H1 (cell line): ENCODE measurements around the gene SLC25A45. TPM values are rescaled to one million over a fixed set of nuclear protein-coding genes. Genes with fewer than 3 reads are reported as not detected.

Experiments used
- CTCF ChIA-PET: fragments of 300-600 bp; sonication (Branson Sonifier 250); formaldehyde crosslinking; loops from one replicate; lab custom pipeline; 2021; ENCODE audit not compliant: partially characterized antibody; lab: Charles Lee
- POLR2A ChIA-PET: fragments of 300-600 bp; sonication (Branson Sonifier 250); formaldehyde crosslinking; loops from one replicate; lab custom pipeline; 2021; ENCODE audit warnings: inconsistent platforms; ENCODE audit not compliant: partially characterized antibody; lab: Charles Lee
- DNase-seq, 2 experiments: peaks; one replicate each; pipeline versions ENCODE4 v3.0.0 to v3.0.0-alpha.2; 2010 to 2022; ENCODE audit warnings: low spot score in 2 of 2, low read depth in 1 of 2, mixed read lengths in 1 of 2
- FAIRE-seq: peaks from 2 replicates; lab custom pipeline; 2011; peaks lifted over from hg19 to GRCh38; lab: Jason Lieb, UNC
- H2AFZ ChIP-seq: 2 replicates; pipeline ENCODE4 v1.8.1; 2012; ENCODE audit warnings: low read length, inconsistent platforms
- H2AK5ac ChIP-seq: 2 replicates; pipeline ENCODE4 v1.6.1; 2013; ENCODE audit warnings: low read depth, low read length
- H2BK120ac ChIP-seq: replicated peaks from 2 replicates; pipeline ENCODE3; 2013; ENCODE audit warnings: low read depth, low read length, inconsistent platforms
- H2BK12ac ChIP-seq: 2 replicates; pipeline ENCODE4 v1.6.1; 2013; ENCODE audit warnings: low read depth, low read length
- H2BK15ac ChIP-seq: 2 replicates; pipeline ENCODE4 v1.6.1; 2013; ENCODE audit warnings: low read length
- H2BK20ac ChIP-seq: 2 replicates; pipeline ENCODE4 v1.6.1; 2013; ENCODE audit warnings: low read length
- H2BK5ac ChIP-seq: 2 replicates; pipeline ENCODE4 v1.6.1; 2013; ENCODE audit warnings: low read depth, low read length
- H3K14ac ChIP-seq: 2 replicates; pipeline ENCODE4 v1.6.1; 2013; ENCODE audit warnings: inconsistent platforms; ENCODE audit not compliant: insufficient read length
- H3K18ac ChIP-seq: 2 replicates; pipeline ENCODE4 v1.6.1; 2013; ENCODE audit warnings: low read length; ENCODE audit errors: extremely low read depth
- H3K23ac ChIP-seq: 2 replicates; pipeline ENCODE4 v1.6.1; 2013; ENCODE audit warnings: inconsistent platforms; ENCODE audit not compliant: insufficient read length
- H3K23me2 ChIP-seq: 2 replicates; pipeline ENCODE4 v1.6.1; 2013; ENCODE audit warnings: low read depth, low read length
- H3K27ac ChIP-seq: 2 replicates; pipeline ENCODE4 v1.6.1; 2011; ENCODE audit warnings: low read depth, low read length, inconsistent platforms
- H3K27me3 ChIP-seq, 4 experiments: replicated peaks in 1 of 4; 1 replicate in 1 of 4; 2 replicates in 3 of 4; pipeline versions ENCODE4 v1.6.1 to v1.8.1; 2011 to 2013; ENCODE audit warnings: low read length in 3 of 4, mild to moderate bottlenecking in 3 of 4, inconsistent platforms in 2 of 4, mixed read lengths in 2 of 4, moderate library complexity in 1 of 4; ENCODE audit not compliant: control insufficient read depth in 3 of 4, insufficient read depth in 3 of 4; ENCODE audit errors: extremely low read depth in 1 of 4
- H3K36me3 ChIP-seq, 4 experiments: 2 replicates each; pipeline versions ENCODE4 v1.6.1 to v1.8.1; 2011 to 2013; ENCODE audit warnings: mild to moderate bottlenecking in 4 of 4, low read length in 3 of 4, moderate library complexity in 2 of 4, control low read depth in 1 of 4, inconsistent platforms in 1 of 4; ENCODE audit not compliant: insufficient read depth in 4 of 4, control insufficient read depth in 2 of 4
- H3K4ac ChIP-seq: replicated peaks from 2 replicates; pipeline ENCODE3; 2013; ENCODE audit warnings: low read length, low read depth, mixed read lengths, inconsistent platforms; ENCODE audit not compliant: insufficient read length
- H3K4me1 ChIP-seq, 4 experiments: replicated peaks in 1 of 4; 1 replicate in 1 of 4; 2 replicates in 3 of 4; pipeline versions ENCODE4 v1.6.1 to v1.8.1; 2011 to 2013; ENCODE audit warnings: low read length in 3 of 4, inconsistent platforms in 2 of 4, mixed read lengths in 1 of 4; ENCODE audit not compliant: insufficient read depth in 4 of 4, control insufficient read depth in 3 of 4
- H3K4me2 ChIP-seq, 2 experiments: 2 replicates each; pipeline versions ENCODE4 v1.6.1 to v1.8.1; 2011 to 2013; ENCODE audit warnings: low read depth in 2 of 2, low read length in 2 of 2, control low read depth in 1 of 2, inconsistent platforms in 1 of 2, mild to moderate bottlenecking in 1 of 2; ENCODE audit not compliant: insufficient read depth in 1 of 2
- H3K4me3 ChIP-seq, 4 experiments: fragments of 200-600, 300-600 bp in 1 of 4; sonication (generic), shearing (Covaris generic), sonication (Bioruptor Twin) in 1 of 4; 2 replicates each; pipeline versions ENCODE4 v1.5.1 to v1.8.1; 2011 to 2016; ENCODE audit warnings: low read length in 4 of 4, low read depth in 3 of 4, control low read depth in 2 of 4, inconsistent platforms in 2 of 4, mild to moderate bottlenecking in 2 of 4, mixed read lengths in 1 of 4, moderate library complexity in 1 of 4; ENCODE audit not compliant: insufficient read depth in 2 of 4; ENCODE audit errors: extremely low read depth in 1 of 4
- H3K56ac ChIP-seq: replicated peaks from 2 replicates; pipeline ENCODE3; 2013; ENCODE audit warnings: low read depth, mild to moderate bottlenecking, mixed read lengths, low read length, inconsistent platforms; ENCODE audit not compliant: insufficient read length
- H3K79me1 ChIP-seq: 2 replicates; pipeline ENCODE4 v1.6.1; 2013; ENCODE audit warnings: low read depth, low read length, control low read depth
- H3K79me2 ChIP-seq, 2 experiments: 2 replicates each; pipeline versions ENCODE4 v1.6.1 to v1.8.1; 2012 to 2013; ENCODE audit warnings: low read length in 2 of 2, mild to moderate bottlenecking in 2 of 2, inconsistent platforms in 1 of 2; ENCODE audit not compliant: insufficient read depth in 2 of 2, control insufficient read depth in 1 of 2
- H3K9ac ChIP-seq, 4 experiments: replicated peaks in 1 of 4; 1 replicate in 1 of 4; 2 replicates in 3 of 4; pipeline versions ENCODE4 v1.6.1 to v1.8.1; 2011 to 2013; ENCODE audit warnings: low read depth in 3 of 4, low read length in 3 of 4, control low read depth in 2 of 4, mild to moderate bottlenecking in 2 of 4, moderate library complexity in 2 of 4, inconsistent platforms in 1 of 4; ENCODE audit errors: extremely low read depth in 1 of 4
- H3K9me3 ChIP-seq, 2 experiments: 2 replicates each; pipeline versions ENCODE4 v1.6.1 to v1.8.1; 2012 to 2013; ENCODE audit warnings: mild to moderate bottlenecking in 2 of 2, moderate library complexity in 2 of 2, control low read depth in 1 of 2, inconsistent platforms in 1 of 2, low read depth in 1 of 2, low read length in 1 of 2, mixed read lengths in 1 of 2; ENCODE audit not compliant: insufficient read depth in 2 of 2
- H4K20me1 ChIP-seq, 2 experiments: replicated peaks in 1 of 2; 2 replicates each; pipeline versions ENCODE3 to v1.8.1; 2011 to 2013; ENCODE audit warnings: inconsistent platforms in 2 of 2, low read length in 2 of 2, mild to moderate bottlenecking in 1 of 2; ENCODE audit not compliant: insufficient read depth in 2 of 2, control insufficient read depth in 1 of 2
- H4K5ac ChIP-seq: 2 replicates; pipeline ENCODE4 v1.6.1; 2013; ENCODE audit warnings: low read length, low read depth, mixed read lengths, inconsistent platforms; ENCODE audit not compliant: insufficient read length
- H4K8ac ChIP-seq: 2 replicates; pipeline ENCODE4 v1.8.0; 2013; ENCODE audit warnings: mild to moderate bottlenecking, moderate library complexity, low read length, inconsistent platforms; ENCODE audit not compliant: insufficient read depth; ENCODE audit errors: extremely low read depth
- H4K91ac ChIP-seq: replicated peaks from 2 replicates; pipeline ENCODE3; 2013; ENCODE audit warnings: low read length, mixed read lengths, inconsistent platforms; ENCODE audit not compliant: insufficient read length
- EZH2 ChIP-seq: fragments of 200-600 bp; sonication (generic); IDR thresholded peaks from 2 replicates; pipeline ENCODE4 v1.7.1; 2012; ENCODE audit warnings: low read depth, mild to moderate bottlenecking, moderate library complexity, low read length, inconsistent platforms; ENCODE audit not compliant: severe bottlenecking
- POLR2AphosphoS5 ChIP-seq: IDR thresholded peaks from 2 replicates; pipeline ENCODE4 v1.6.1; 2011; ENCODE audit warnings: low read depth, low read length
- WGBS, 2 experiments: shearing (Covaris generic) in 1 of 2; methylation state at CpG; one replicate each; pipeline versions ENCODE4 v1.1.6 to v1.1.7; 2013 to 2015; ENCODE audit warnings: low lambda C conversion rate in 2 of 2, mixed read lengths in 2 of 2, inconsistent platforms in 1 of 2, low coverage in 1 of 2, missing lambda C conversion rate in 1 of 2; ENCODE audit not compliant: insufficient replicate concordance in 2 of 2, insufficient coverage in 1 of 2, insufficient read length in 1 of 2; ENCODE audit errors: extremely low coverage in 1 of 2, missing lambda C conversion rate in 1 of 2; 5-methylcytosine and 5-hydroxymethylcytosine counted together
- polyA plus RNA-seq, 7 experiments: library from polyadenylated mRNA; depleted of rRNA in 3 of 7; stranded (reverse) in 5 of 7; unstranded in 2 of 7; fragments of >200 nt in 5 of 7; fragments of 200-250 nt in 2 of 7; gene quantifications; 1 replicate in 5 of 7; 2 replicates in 1 of 7; 4 replicates in 1 of 7; pipeline versions ENCODE4 v1.2.1 to v1.2.3, GENCODE V29; 2011 to 2013; ENCODE audit warnings: missing spikeins in 2 of 7, mixed read lengths in 2 of 7
- total RNA-seq: library from RNA; stranded (reverse); fragmentation: NEBNext Ultra II Directional; extraction: Animal tissue kit (Norgen Biotek cat#: 25700); gene quantifications from 2 replicates; pipeline ENCODE4 v1.2.1, GENCODE V29; 2021
- TF ChIP-seq, protein P1 (sequence below), 3 experiments: IDR thresholded peaks; 1 replicate in 2 of 3; 2 replicates in 1 of 3; pipeline versions ENCODE4 v1.5.1 to v1.6.1; 2011; ENCODE audit warnings: low read length in 3 of 3, mild to moderate bottlenecking in 3 of 3, inconsistent platforms in 2 of 3, low read depth in 1 of 3, moderate library complexity in 1 of 3; ENCODE audit not compliant: insufficient read depth in 1 of 3; ENCODE audit errors: control extremely low read depth in 1 of 3

The SLC25A45 gene
- total and polyA plus RNA-seq, 2 of the 8 experiments (the other 6 are each of a cell fraction or from before 2014, with no cell fraction given), result 0.54 to 0.59 TPM

DNA sequence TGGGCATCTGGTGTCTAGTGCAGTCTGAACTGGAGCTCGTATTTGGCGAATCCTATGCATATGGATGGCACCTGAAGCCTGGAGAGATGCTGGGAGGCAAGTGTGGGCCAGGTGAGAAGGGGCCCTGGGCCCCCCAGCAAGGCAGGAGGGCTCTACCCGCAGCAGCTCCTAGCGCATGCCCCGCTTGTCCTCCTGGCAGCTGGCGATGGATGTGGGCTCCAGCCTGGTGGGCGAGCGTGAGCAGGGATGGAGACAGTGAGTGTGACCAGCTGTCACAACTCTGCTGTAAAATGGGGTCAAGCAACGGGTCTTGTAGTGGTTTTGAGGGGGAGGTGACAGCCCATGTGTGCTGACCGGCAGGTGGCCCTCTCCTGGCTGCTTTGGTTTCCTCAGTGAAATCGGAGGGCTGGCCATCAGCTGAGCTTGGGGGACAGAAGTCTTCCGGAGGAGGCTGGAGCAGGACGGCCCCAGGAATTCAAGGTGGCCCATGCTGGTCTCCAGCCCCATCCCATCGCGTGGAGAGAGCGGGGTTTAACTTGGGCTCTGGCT lies 16.0 kb upstream of the SLC25A45 start:
- peaks cover 0 to 2% of the 10 kb centered on the region in 2 experiments for H4K20me1 ChIP-seq
- no peak overlapping the region for H2AFZ ChIP-seq
- 0 out of 2 replicates have a peak, but pooled peaks cover 2% of the 10 kb centered on the region for H3K79me1 ChIP-seq
- no peak overlapping the region for H4K8ac ChIP-seq
- no peak overlapping the region for H2BK120ac ChIP-seq
- WGBS, 2 experiments, result 92% methylated on average over 16 of the region's 16 CpGs; no CpG with 5 or more reads in 1 of the 2 experiments
- H3K4me2 ChIP-seq, result no peak overlapping the region
- CTCF ChIA-PET, result interaction anchor here (0.8 to 2.6 kb wide), 10 partner anchors 10 to 113 kb away, joined by 3 to 23 read pairs (median 4); no protein-coding TSS in a partner anchor
- no peak overlapping the region for H3K9ac ChIP-seq
- no peak overlapping the region for H3K4ac ChIP-seq
- H2BK12ac ChIP-seq, result no peak overlapping the region
- no peak overlapping the region for H2BK20ac ChIP-seq
- no peak overlapping the region for H3K14ac ChIP-seq
- no peak overlapping the region for H3K4me3 ChIP-seq
- H3K9me3 ChIP-seq, result no peaks in the 10 kb centered on the region
- no peak overlapping the region for H4K5ac ChIP-seq
- H3K27me3 ChIP-seq, result no peaks in the 10 kb centered on the region
- H3K27ac ChIP-seq, result no peak overlapping the region; the same call in 1 of the 2 replicates
- no peak overlapping the region for H2AK5ac ChIP-seq
- no peak overlapping the region for H2BK5ac ChIP-seq
- no peaks in the 10 kb centered on the region for H3K23me2 ChIP-seq
- TF ChIP-seq POLR2AphosphoS5 (no peak), EZH2 (no peak)
- TF ChIP-seq, protein P1, sequence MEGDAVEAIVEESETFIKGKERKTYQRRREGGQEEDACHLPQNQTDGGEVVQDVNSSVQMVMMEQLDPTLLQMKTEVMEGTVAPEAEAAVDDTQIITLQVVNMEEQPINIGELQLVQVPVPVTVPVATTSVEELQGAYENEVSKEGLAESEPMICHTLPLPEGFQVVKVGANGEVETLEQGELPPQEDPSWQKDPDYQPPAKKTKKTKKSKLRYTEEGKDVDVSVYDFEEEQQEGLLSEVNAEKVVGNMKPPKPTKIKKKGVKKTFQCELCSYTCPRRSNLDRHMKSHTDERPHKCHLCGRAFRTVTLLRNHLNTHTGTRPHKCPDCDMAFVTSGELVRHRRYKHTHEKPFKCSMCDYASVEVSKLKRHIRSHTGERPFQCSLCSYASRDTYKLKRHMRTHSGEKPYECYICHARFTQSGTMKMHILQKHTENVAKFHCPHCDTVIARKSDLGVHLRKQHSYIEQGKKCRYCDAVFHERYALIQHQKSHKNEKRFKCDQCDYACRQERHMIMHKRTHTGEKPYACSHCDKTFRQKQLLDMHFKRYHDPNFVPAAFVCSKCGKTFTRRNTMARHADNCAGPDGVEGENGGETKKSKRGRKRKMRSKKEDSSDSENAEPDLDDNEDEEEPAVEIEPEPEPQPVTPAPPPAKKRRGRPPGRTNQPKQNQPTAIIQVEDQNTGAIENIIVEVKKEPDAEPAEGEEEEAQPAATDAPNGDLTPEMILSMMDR (IDR thresholded peaks at IDR 0.05; ENCODE audit: control extremely low read depth in 1 of 3, insufficient read depth in 1 of 3, low read depth in 1 of 3, low read length in 3 of 3), result peak in 1 of 3 experiments; percentile 10; a peak in 1 of 4 replicates
- no peak overlapping the region for H2BK15ac ChIP-seq
- DNase-seq (no peak), FAIRE-seq (no peak)
- no peak overlapping the region for H3K23ac ChIP-seq
- no peak overlapping the region for H4K91ac ChIP-seq
- POLR2A ChIA-PET, result interaction anchor here (0.8 to 17.0 kb wide), 5 partner anchors 20 to 118 kb away, joined by 3 to 202 read pairs (median 4); partner anchors contain the start of genes MALAT1 and NEAT1
- H3K4me1 ChIP-seq, result no peaks in the 10 kb centered on the region; a peak in 1 of 7 replicates
- H3K79me2 ChIP-seq, result no peaks in the 10 kb centered on the region
- H3K18ac ChIP-seq, result no peak overlapping the region
- no peak overlapping the region for H3K56ac ChIP-seq
- peaks cover 0 to 4% (median 0%) of the 10 kb centered on the region in 4 experiments; a peak in 2 of 8 replicates for H3K36me3 ChIP-seq
